AG09309 (cell line): ENCODE results near the gene IQGAP1.

ENCODE experiments used
- DNase-seq: peaks from one replicate; pipeline ENCODE4 v3.0.0-alpha.2; 2010; ENCODE audit warnings: low read depth
- H3K4me3 ChIP-seq: 2 replicates; pipeline ENCODE4 v1.5.1; 2011; ENCODE audit warnings: mild to moderate bottlenecking, low read depth, low read length, moderate library complexity; ENCODE audit not compliant: control insufficient read depth
- CTCF ChIP-seq: IDR thresholded peaks from 2 replicates; pipeline ENCODE4 v1.5.1; 2011; ENCODE audit warnings: mild to moderate bottlenecking, low read depth, low read length, inconsistent platforms; ENCODE audit not compliant: insufficient read depth, control insufficient read depth; ENCODE audit errors: missing control alignments

IQGAP1 gene

DNA sequence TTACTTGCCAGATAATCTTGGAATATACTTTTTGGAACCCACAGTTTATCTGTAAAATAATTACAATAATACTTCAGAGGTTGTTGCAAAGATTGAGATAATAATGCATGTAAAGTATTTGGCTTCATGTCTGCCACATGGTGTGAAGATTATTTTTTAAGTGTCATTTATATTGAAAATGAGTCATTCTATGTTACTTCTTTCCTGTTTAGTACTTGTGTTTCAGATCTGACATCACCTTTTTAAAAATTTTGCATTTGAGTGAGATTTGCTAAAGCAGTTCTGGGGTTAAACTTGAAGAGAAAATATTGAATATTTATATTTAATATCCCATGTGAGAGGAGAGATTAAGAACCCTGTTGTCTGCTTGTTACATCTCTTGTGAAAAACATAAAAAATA is 31.2 kb downstream of the IQGAP1 start:
- no peak for TF ChIP-seq CTCF
- no peak overlapping the region for H3K4me3 ChIP-seq
- no peak for DNase-seq

DNA sequence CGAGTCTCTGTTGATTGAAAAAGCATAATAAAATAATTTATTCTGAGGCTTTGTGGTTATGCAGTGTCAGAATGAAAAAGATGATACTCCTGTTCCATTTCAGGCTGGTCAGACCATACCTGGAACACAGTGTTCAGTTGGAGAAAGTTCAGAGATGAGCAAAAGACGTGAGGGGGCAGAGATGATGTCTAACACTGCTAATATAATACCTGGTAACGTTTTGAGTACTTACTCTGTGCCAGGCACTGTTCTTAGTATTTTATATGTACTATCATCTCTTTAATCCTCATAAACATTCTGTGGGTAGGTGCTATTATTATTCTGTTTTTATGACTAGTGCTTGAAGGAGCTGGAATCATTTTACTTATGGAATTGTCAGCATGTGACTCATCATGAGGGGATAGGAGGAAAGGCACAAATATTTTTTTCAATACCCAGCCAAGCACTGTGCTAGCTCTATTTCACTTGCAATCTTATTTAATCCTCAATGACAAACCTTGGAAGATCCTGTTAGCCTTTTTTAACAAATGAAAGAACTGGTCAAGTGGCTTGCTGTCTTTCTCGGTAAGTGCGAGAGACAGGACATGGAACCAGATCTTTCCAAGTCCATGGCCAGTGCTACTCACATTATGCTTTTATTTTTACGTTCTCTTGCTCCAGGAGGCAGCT is 31.8 kb downstream of the IQGAP1 start:
- DNase-seq: peak; percentile 76
- TF ChIP-seq CTCF: no peak
- no peak overlapping the region for H3K4me3 ChIP-seq

GRCh38 chr15:90420451-90420850 is 32.4 kb downstream of the IQGAP1 start:
- no peak for TF ChIP-seq CTCF
- no peak overlapping the region for H3K4me3 ChIP-seq
- no peak for DNase-seq

DNA sequence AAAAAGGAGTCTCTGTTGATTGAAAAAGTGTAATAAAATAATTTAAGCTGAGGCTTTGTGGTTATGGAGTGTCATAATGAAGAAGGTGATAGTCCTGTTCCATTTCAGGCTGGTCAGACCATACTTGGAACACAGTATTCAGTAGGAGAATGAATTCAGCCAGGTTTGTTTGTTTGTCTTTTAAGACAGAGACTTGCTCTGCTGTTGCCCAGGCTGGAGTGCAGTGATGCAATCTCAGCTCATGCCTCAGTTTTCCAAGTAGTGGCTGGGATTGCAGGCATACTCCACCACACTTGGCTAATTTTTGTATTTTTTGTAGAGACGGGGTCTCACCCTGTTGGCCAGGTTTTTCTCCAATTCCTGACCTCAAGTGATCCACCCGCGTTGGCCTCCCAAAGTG is 33.5 kb downstream of the IQGAP1 start:
- TF ChIP-seq CTCF: no peak
- DNase-seq: no peak
- H3K4me3 ChIP-seq: no peak overlapping the region

DNA sequence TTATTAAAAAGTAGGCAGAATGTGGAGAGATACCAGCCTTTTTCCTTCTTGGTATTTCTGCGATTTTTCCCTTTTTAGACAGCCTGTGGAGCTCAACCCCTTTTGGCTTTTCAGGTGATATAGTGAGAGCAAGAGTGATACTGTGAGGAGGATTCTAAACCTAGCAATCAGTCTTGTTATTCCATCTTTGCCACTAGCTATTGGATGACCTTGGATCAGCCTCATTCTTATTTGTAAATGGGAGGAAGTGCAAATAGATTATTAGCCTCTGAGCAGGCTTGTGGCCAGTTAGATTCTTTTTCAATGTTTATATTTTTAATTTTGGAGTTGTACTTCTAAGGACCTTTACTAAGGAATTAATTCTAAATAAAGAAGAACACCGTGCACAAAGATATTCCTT is 34.0 kb downstream of the IQGAP1 start:
- TF ChIP-seq CTCF: no peak
- no peak for DNase-seq
- H3K4me3 ChIP-seq: no peak overlapping the region

GRCh38 chr15:90422936-90423335 is 34.9 kb downstream of the IQGAP1 start:
- no peak for TF ChIP-seq CTCF
- no peak for DNase-seq
- no peak overlapping the region for H3K4me3 ChIP-seq
